Measurements from ENCODE around the gene CCNY.

Gene CCNY

DNA sequence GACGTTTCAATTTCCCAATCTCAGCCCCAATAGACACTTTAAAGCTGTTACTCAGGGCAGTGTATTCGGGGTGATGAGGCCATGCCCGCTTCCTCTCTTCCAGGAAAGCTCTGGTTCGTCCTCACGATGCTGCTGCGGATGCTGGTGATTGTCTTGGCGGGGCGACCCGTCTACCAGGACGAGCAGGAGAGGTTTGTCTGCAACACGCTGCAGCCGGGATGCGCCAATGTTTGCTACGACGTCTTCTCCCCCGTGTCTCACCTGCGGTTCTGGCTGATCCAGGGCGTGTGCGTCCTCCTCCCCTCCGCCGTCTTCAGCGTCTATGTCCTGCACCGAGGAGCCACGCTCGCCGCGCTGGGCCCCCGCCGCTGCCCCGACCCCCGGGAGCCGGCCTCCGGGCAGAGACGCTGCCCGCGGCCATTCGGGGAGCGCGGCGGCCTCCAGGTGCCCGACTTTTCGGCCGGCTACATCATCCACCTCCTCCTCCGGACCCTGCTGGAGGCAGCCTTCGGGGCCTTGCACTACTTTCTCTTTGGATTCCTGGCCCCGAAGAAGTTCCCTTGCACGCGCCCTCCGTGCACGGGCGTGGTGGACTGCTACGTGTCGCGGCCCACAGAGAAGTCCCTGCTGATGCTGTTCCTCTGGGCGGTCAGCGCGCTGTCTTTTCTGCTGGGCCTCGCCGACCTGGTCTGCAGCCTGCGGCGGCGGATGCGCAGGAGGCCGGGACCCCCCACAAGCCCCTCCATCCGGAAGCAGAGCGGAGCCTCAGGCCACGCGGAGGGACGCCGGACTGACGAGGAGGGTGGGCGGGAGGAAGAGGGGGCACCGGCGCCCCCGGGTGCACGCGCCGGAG lies 271.4 kb downstream of the CCNY start:
- H2AFZ ChIP-seq (ENCODE audit: low read depth, low read length), result no peak overlapping the region
- H3K4me3 ChIP-seq (ENCODE audit: low read length), result no peak overlapping the region
- H3K36me3 ChIP-seq (replicated peaks; ENCODE audit: low read depth, low read length), result no peaks in the 10 kb centered on the region
- H3K27ac ChIP-seq (ENCODE audit: low read length), result no peak overlapping the region
- H3K4me1 ChIP-seq (ENCODE audit: low read length), result no peaks in the 10 kb centered on the region
- H3K4me2 ChIP-seq (ENCODE audit: low read length), result no peak overlapping the region
- no peaks in the 10 kb centered on the region for H3K9me3 ChIP-seq (ENCODE audit: insufficient read depth, low read length)
- no peaks in the 10 kb centered on the region for H3K27me3 ChIP-seq (ENCODE audit: low read depth, low read length)
- TF ChIP-seq, protein P1, sequence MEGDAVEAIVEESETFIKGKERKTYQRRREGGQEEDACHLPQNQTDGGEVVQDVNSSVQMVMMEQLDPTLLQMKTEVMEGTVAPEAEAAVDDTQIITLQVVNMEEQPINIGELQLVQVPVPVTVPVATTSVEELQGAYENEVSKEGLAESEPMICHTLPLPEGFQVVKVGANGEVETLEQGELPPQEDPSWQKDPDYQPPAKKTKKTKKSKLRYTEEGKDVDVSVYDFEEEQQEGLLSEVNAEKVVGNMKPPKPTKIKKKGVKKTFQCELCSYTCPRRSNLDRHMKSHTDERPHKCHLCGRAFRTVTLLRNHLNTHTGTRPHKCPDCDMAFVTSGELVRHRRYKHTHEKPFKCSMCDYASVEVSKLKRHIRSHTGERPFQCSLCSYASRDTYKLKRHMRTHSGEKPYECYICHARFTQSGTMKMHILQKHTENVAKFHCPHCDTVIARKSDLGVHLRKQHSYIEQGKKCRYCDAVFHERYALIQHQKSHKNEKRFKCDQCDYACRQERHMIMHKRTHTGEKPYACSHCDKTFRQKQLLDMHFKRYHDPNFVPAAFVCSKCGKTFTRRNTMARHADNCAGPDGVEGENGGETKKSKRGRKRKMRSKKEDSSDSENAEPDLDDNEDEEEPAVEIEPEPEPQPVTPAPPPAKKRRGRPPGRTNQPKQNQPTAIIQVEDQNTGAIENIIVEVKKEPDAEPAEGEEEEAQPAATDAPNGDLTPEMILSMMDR (IDR thresholded peaks at IDR 0.05; ENCODE audit: low read depth, low read length), result no peak
- no peak for TF ChIP-seq EZH2phosphoT487 (IDR thresholded peaks at IDR 0.05; ENCODE audit: low read depth)
- no peak overlapping the region for H3K9ac ChIP-seq (ENCODE audit: low read length)
- no peaks in the 10 kb centered on the region for H3K79me2 ChIP-seq (ENCODE audit: low read length)
- no peaks in the 10 kb centered on the region for H4K20me1 ChIP-seq (ENCODE audit: insufficient read depth, low read length)

DNA sequence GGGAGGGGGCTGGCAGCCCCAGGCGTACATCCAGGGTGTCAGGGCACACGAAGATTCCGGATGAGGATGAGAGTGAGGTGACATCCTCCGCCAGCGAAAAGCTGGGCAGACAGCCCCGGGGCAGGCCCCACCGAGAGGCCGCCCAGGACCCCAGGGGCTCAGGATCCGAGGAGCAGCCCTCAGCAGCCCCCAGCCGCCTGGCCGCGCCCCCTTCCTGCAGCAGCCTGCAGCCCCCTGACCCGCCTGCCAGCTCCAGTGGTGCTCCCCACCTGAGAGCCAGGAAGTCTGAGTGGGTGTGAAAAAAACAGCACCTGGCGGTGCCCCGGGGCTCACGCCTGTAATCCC lies 272.0 kb downstream of the CCNY start:
- Histone ChIP-seq H3K79me2 (ENCODE audit: low read length) (no peaks in the 10 kb centered on the region), H3K9me3 (ENCODE audit: insufficient read depth, low read length) (no peaks in the 10 kb centered on the region), H4K20me1 (ENCODE audit: insufficient read depth, low read length) (no peaks in the 10 kb centered on the region), H3K27ac (ENCODE audit: low read length) (no peak overlapping the region), H3K4me3 (ENCODE audit: low read length) (no peak overlapping the region), H3K4me2 (ENCODE audit: low read length) (no peak overlapping the region), H2AFZ (ENCODE audit: low read depth, low read length) (no peak overlapping the region), H3K4me1 (ENCODE audit: low read length) (no peaks in the 10 kb centered on the region), H3K36me3 (replicated peaks; ENCODE audit: low read depth, low read length) (no peaks in the 10 kb centered on the region), H3K9ac (ENCODE audit: low read length) (no peak overlapping the region), H3K27me3 (ENCODE audit: low read depth, low read length) (no peaks in the 10 kb centered on the region)
- TF ChIP-seq, protein P1 (IDR thresholded peaks at IDR 0.05; ENCODE audit: low read depth, low read length), result no peak
- TF ChIP-seq EZH2phosphoT487 (IDR thresholded peaks at IDR 0.05; ENCODE audit: low read depth), result no peak

DNA sequence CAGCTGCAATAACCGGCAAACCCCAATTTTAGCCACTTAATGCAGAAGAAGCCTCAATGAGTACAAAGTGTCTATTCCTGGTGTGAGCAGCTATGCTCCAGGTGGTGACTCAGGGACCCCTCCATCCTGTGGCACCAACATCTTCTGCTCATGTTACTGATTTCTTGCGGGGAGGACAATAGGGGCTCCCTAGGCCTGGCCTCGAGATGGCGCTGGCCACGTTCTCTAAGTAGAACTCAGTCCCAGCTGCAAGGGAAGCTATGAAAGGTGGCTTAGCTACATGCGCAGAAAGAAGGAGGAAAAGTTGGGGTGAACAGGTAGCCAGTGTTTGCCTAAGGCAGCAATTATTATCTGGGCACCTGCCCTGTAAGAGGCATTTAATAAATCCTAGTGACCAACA lies 275.4 kb downstream of the CCNY start:
- H3K9me3 ChIP-seq (ENCODE audit: insufficient read depth, low read length), result no peaks in the 10 kb centered on the region
- no peak overlapping the region for H3K4me3 ChIP-seq (ENCODE audit: low read length)
- no peak overlapping the region for H3K4me2 ChIP-seq (ENCODE audit: low read length)
- H3K9ac ChIP-seq (ENCODE audit: low read length), result no peak overlapping the region
- TF ChIP-seq, protein P1 (IDR thresholded peaks at IDR 0.05; ENCODE audit: low read depth, low read length), result no peak
- TF ChIP-seq EZH2phosphoT487 (IDR thresholded peaks at IDR 0.05; ENCODE audit: low read depth), result no peak
- no peaks in the 10 kb centered on the region for H4K20me1 ChIP-seq (ENCODE audit: insufficient read depth, low read length)
- H3K79me2 ChIP-seq (ENCODE audit: low read length), result no peaks in the 10 kb centered on the region
- no peak overlapping the region for H2AFZ ChIP-seq (ENCODE audit: low read depth, low read length)
- H3K27me3 ChIP-seq (ENCODE audit: low read depth, low read length), result peaks cover 4% of the 10 kb centered on the region; the same call in 1 of the 2 replicates
- H3K4me1 ChIP-seq (ENCODE audit: low read length), result no peaks in the 10 kb centered on the region
- H3K27ac ChIP-seq (ENCODE audit: low read length), result no peak overlapping the region
- no peaks in the 10 kb centered on the region for H3K36me3 ChIP-seq (replicated peaks; ENCODE audit: low read depth, low read length)

DNA sequence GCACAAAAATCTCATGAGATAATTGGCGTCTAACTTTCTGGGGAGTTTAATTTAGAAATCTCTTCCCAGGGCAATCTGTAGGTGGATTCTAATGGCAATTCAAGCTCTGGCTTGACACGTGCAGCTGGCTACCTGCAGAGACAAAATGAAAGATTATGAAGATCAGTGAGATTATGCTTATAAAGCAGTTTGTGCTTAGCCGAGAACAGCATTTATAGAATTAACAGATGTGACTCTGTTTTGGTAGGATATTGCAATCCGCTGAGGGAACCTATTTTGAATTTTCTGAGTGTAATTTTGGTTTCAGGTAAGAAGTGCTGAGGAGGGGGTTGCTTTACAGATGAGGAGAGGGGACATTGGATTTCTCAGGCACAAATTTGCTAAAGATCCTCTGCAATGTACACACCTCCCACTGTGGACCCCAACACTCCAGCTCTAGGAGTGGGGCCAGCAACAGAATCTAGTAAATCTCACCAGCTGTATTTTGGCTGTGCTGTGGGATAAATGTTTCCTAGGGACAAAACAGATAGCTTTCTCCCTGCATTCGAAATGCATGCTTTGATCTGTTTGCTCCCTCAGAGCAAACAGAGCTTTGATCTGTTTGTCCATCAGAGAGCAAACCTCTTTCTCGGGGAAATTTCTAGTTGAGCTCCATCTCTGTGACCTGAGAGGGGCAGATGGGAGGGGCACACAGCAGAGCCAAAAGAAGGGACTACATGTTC lies 276.2 kb downstream of the CCNY start:
- no peak overlapping the region for H3K4me3 ChIP-seq (ENCODE audit: low read length)
- H3K27ac ChIP-seq (ENCODE audit: low read length), result no peak overlapping the region
- H3K4me2 ChIP-seq (ENCODE audit: low read length), result no peak overlapping the region

More for the DNA sequence above, 276.2 kb downstream of the CCNY start:
- no peak for TF ChIP-seq EZH2phosphoT487 (IDR thresholded peaks at IDR 0.05; ENCODE audit: low read depth)
- TF ChIP-seq, protein P1 (IDR thresholded peaks at IDR 0.05; ENCODE audit: low read depth, low read length), result no peak
- Histone ChIP-seq H3K79me2 (ENCODE audit: low read length) (no peaks in the 10 kb centered on the region), H3K27me3 (ENCODE audit: low read depth, low read length) (peaks cover 4% of the 10 kb centered on the region; the same call in 1 of the 2 replicates), H3K36me3 (replicated peaks; ENCODE audit: low read depth, low read length) (no peaks in the 10 kb centered on the region), H3K9me3 (ENCODE audit: insufficient read depth, low read length) (no peaks in the 10 kb centered on the region), H4K20me1 (ENCODE audit: insufficient read depth, low read length) (no peaks in the 10 kb centered on the region), H2AFZ (ENCODE audit: low read depth, low read length) (no peak overlapping the region), H3K9ac (ENCODE audit: low read length) (no peak overlapping the region), H3K4me1 (ENCODE audit: low read length) (no peaks in the 10 kb centered on the region)

Measured in OCI-LY3 (cell line).